ENCODE results near the gene RANBP3.

The RANBP3 gene

GRCh38 chr19:5947435-5947834, 30.5 kb downstream of the RANBP3 start:
- no peak for DNase-seq

GRCh38 chr19:5943623-5944022, 34.3 kb downstream of the RANBP3 start:
- DNase-seq: no peak

GRCh38 chr19:5943045-5943444, 34.9 kb downstream of the RANBP3 start:
- no peak for DNase-seq

- no peak for DNase-seq
Measured at GRCh38 chr19:5941673-5942072, 36.3 kb downstream of the RANBP3 start.

- no peak for DNase-seq
Measured at GRCh38 chr19:5940260-5941208, 37.4 kb downstream of the RANBP3 start.

- no peak for DNase-seq
Measured at GRCh38 chr19:5937550-5937949, 40.4 kb downstream of the RANBP3 start.

- DNase-seq: no peak
Measured at GRCh38 chr19:5936292-5936592, 41.7 kb downstream of the RANBP3 start.

- no peak for DNase-seq
Measured at GRCh38 chr19:5935473-5936291, 42.3 kb downstream of the RANBP3 start.

GRCh38 chr19:5934774-5935472, 43.0 kb downstream of the RANBP3 start:
- DNase-seq: peak; percentile 50

- DNase-seq: no peak
Measured at GRCh38 chr19:5934069-5934401, 43.9 kb downstream of the RANBP3 start.

- no peak for DNase-seq
Measured at GRCh38 chr19:5933391-5934068, 44.4 kb downstream of the RANBP3 start.

- no peak for DNase-seq
Measured at GRCh38 chr19:5932609-5933262, 45.2 kb downstream of the RANBP3 start.

GRCh38 chr19:5932146-5932545, 45.8 kb downstream of the RANBP3 start:
- no peak for DNase-seq

GRCh38 chr19:5931251-5931650, 46.7 kb downstream of the RANBP3 start:
- DNase-seq: no peak

- no peak for DNase-seq
Measured at GRCh38 chr19:5929625-5930024, 48.3 kb downstream of the RANBP3 start.

GRCh38 chr19:5929179-5929578, 48.8 kb downstream of the RANBP3 start:
- no peak for DNase-seq

- no peak for DNase-seq
Measured at GRCh38 chr19:5927441-5927821, 50.5 kb downstream of the RANBP3 start.

- DNase-seq: no peak
Measured at GRCh38 chr19:5926641-5927440, 51.1 kb downstream of the RANBP3 start.

GRCh38 chr19:5925830-5926427, 52.0 kb downstream of the RANBP3 start:
- DNase-seq: no peak

- DNase-seq: no peak
Measured at GRCh38 chr19:5923356-5923755, 54.6 kb downstream of the RANBP3 start.

GRCh38 chr19:5922161-5922545, 55.8 kb downstream of the RANBP3 start:
- DNase-seq: no peak

Data from NCI-H2227 treated with DMSO at 0.1 percent for 48 hours (cell line).